ENCODE data around the gene CDC26. TPM values are rescaled to one million over a fixed set of nuclear protein-coding genes. Genes with fewer than 3 reads are reported as not detected.
"Not testable (repeated sequence)": the region's sequence is repeated elsewhere in the genome, so short reads cannot be mapped to it uniquely, and the experiment has no call there.

The CDC26 gene
- total RNA-seq, 1 experiment from 2014 or later, result 76.2 TPM

GRCh38 chr9:113238202-113238858 lies 37.0 kb downstream of the CDC26 start:
- H3K36me3 ChIP-seq, result no peaks in the 10 kb centered on the region
- H3K27me3 ChIP-seq, result no peaks in the 10 kb centered on the region
- DNase-seq, result no peak
- no peak overlapping the region for H3K27ac ChIP-seq
- no peak overlapping the region for H3K4me3 ChIP-seq
- H3K9me3 ChIP-seq (replicated peaks), result no peaks in the 10 kb centered on the region
- no peaks in the 10 kb centered on the region for H3K4me1 ChIP-seq

GRCh38 chr9:113237026-113237425 lies 38.3 kb downstream of the CDC26 start:
- Histone ChIP-seq H3K27me3 (no peaks in the 10 kb centered on the region), H3K4me1 (no peaks in the 10 kb centered on the region), H3K27ac (no peak overlapping the region), H3K4me3 (no peak overlapping the region), H3K36me3 (no peaks in the 10 kb centered on the region), H3K9me3 (replicated peaks) (no peaks in the 10 kb centered on the region)
- DNase-seq, result no peak

DNA sequence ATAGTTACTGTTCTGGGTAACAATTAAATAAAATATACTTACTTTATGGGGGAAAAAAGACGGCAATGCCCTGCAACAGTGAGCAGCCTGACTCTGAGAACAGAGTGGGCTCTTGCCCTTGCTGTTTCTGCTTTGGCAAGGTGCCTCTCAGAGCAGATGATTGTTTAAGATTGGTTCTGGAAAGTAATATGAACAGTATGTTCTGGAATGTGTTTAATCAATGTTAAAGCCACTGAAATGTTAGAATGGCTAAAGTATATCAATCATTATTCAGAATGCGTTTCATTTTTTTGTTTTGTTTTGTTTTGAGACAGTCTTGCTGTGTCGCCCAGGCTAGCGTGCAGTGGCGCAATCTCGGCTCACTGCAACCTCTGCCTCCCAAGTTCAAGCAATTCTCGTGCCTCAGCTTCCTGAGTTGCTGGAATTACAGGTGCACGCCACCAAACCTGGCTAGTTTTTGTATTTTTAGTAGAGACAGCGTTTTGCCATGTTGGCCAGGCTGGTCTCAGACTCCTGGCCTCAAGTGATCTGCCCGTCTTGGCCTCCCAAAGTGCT lies 39.6 kb downstream of the CDC26 start:
- H3K4me1 ChIP-seq; H3K9me3 ChIP-seq (replicated peaks); H3K27me3 ChIP-seq; H3K27ac ChIP-seq; H3K36me3 ChIP-seq; DNase-seq; H3K4me3 ChIP-seq: not testable (repeated sequence)

DNA sequence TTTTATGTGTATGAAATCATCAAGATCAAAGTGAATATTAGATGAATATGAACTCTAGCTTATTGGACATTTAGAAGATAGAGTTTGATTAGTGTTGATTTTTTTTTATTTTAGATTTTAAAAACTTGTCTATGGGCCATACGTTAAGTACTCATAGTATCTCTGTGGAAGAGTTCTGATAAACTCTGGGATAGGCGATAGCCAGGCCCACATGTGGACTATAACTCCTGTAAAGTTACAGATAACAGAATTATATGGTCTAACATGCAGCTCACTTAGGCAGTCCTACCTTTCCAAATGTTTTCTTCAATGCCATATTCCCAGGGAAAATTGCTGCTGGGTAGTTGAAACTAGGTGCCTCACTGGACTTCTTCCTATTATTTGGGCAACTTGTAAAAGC lies 43.7 kb downstream of the CDC26 start:
- Histone ChIP-seq H3K4me1 (no peaks in the 10 kb centered on the region), H3K9me3 (replicated peaks) (no peaks in the 10 kb centered on the region), H3K4me3 (no peak overlapping the region), H3K36me3 (no peaks in the 10 kb centered on the region; the same call in none of the 2 replicates), H3K27me3 (no peaks in the 10 kb centered on the region), H3K27ac (no peak overlapping the region)
- DNase-seq, result no peak

- Histone ChIP-seq H3K27ac (no peak overlapping the region), H3K4me1 (no peaks in the 10 kb centered on the region), H3K4me3 (no peak overlapping the region), H3K27me3 (no peaks in the 10 kb centered on the region), H3K36me3 (peaks cover 8% of the 10 kb centered on the region), H3K9me3 (replicated peaks) (no peaks in the 10 kb centered on the region)
- no peak for DNase-seq
Observed at GRCh38 chr9:113228130-113228665, 47.2 kb downstream of the CDC26 start.

- Histone ChIP-seq H3K4me3 (no peak overlapping the region), H3K9me3 (replicated peaks) (no peaks in the 10 kb centered on the region), H3K27me3 (no peaks in the 10 kb centered on the region), H3K4me1 (no peaks in the 10 kb centered on the region), H3K36me3 (peaks cover 8% of the 10 kb centered on the region), H3K27ac (no peak overlapping the region)
- no peak for DNase-seq
Observed at GRCh38 chr9:113227436-113227835, 47.9 kb downstream of the CDC26 start.

GRCh38 chr9:113223963-113224362 lies 51.4 kb downstream of the CDC26 start:
- no peak overlapping the region for H3K27ac ChIP-seq
- H3K9me3 ChIP-seq (replicated peaks), result no peaks in the 10 kb centered on the region
- no peaks in the 10 kb centered on the region for H3K27me3 ChIP-seq
- peaks cover 9% of the 10 kb centered on the region for H3K4me1 ChIP-seq
- H3K4me3 ChIP-seq, result no peak overlapping the region
- no peak for DNase-seq
- H3K36me3 ChIP-seq, result peaks cover 10% of the 10 kb centered on the region

GRCh38 chr9:113222482-113222841 lies 52.9 kb downstream of the CDC26 start:
- Histone ChIP-seq H3K4me3 (peak overlapping the region; percentile 94), H3K27me3 (no peaks in the 10 kb centered on the region), H3K4me1 (peaks cover 9% of the 10 kb centered on the region), H3K9me3 (replicated peaks) (no peaks in the 10 kb centered on the region), H3K36me3 (peaks cover 11% of the 10 kb centered on the region), H3K27ac (no peak overlapping the region)
- no peak for DNase-seq

DNA sequence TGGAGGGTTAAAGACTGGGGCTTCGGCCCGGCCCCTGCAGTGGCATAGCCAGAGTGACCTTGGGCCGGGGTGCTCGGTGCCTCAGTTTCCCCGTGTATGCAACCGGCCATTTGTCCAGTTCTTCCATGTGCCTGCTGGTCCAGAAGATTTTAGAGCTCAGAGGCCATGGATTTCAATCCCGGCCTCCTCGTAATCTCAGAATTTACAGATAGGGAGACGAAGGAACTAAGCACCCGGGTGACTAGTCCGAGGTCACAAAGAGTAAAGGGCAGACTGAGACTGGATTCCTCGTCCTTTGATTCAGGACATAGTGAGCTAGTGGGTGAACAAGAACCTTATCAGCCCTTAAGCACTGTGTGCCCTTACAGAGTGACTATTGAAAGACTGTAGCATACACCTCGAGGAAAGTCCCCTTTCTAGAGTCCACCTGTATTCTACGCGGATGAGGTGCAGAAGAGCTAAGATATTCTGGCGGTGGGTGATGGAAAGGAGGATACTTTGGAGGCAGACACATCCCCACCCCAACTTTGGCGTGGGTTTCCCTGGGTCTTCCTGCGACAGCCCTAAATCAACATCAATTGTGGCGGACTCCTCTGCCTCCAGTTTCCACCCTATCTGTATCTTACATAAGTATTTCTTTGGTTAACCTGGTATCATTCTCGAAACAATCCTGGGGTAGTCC lies 53.4 kb downstream of the CDC26 start:
- Histone ChIP-seq H3K27me3 (no peaks in the 10 kb centered on the region), H3K9me3 (replicated peaks) (no peaks in the 10 kb centered on the region), H3K27ac (peak overlapping the region; percentile 62; the same call in 1 of the 2 replicates), H3K36me3 (peaks cover 11% of the 10 kb centered on the region), H3K4me1 (peaks cover 9% of the 10 kb centered on the region), H3K4me3 (peak overlapping the region; percentile 94)
- no peak for DNase-seq

DNA sequence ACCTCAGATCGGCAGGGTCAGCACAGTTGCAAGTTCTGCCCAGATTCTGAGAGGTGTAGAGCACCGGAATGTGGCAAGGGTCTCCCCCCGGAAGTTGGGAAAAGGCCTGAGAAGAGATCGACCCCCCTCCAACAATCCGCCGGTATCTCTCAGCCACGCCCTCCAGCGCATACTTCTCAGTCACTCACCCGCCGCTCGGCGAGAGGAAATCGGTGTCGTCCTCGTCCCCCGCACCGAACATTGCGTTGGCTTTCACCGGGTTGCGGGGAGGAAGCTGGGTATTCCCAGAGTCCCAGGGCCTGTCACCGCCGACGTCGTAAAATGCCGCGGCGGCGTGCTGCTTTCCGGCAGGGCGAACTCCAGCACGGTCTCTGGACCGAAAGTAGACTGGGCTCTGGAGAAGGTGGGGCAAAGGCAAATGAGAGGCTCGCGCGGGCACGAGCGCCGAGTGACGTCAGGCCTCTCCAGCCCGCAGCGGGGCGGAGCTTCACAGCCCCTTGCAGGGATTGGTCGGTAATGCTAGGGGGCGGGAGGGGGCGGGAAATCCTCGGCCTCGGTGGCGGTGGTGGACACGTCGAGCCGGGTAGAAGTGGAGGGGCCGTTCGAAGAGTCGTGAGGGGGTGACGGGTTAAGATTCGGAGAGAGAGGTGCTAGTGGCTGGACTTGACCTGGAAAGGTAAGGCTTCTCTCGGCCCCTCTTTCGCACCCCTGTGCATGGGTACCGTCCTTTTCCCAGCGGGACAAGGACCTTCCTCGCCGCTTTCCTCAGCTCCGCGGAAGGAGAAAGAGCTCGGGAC lies 54.2 kb downstream of the CDC26 start, which contains the start of the genes FKBP15 and SLC31A1:
Gene FKBP15 (minus strand): TSS at position 275 of the 797 bp plus-strand sequence. CDS start 34 bp downstream, at position 241.
Gene SLC31A1 (plus strand): TSS at position 542 of the 797 bp plus-strand sequence. CDS start 34,605 bp downstream, outside the sequence.
- peak; percentile 99 for DNase-seq
- H3K27me3 ChIP-seq, result no peaks in the 10 kb centered on the region
- H3K4me3 ChIP-seq, result peak within 1 kb of the TSS; percentile 94
- peak within 1 kb of the TSS; percentile 62 for H3K27ac ChIP-seq
- peaks cover 11% of the 10 kb centered on the region; the same call in 1 of the 2 replicates for H3K36me3 ChIP-seq
- peaks cover 9% of the 10 kb centered on the region for H3K4me1 ChIP-seq
- no peaks in the 10 kb centered on the region for H3K9me3 ChIP-seq (replicated peaks)

GRCh38 chr9:113220467-113221002 lies 54.8 kb downstream of the CDC26 start:
- Histone ChIP-seq H3K4me1 (peaks cover 9% of the 10 kb centered on the region), H3K36me3 (peaks cover 11% of the 10 kb centered on the region; the same call in 1 of the 2 replicates), H3K9me3 (replicated peaks) (no peaks in the 10 kb centered on the region), H3K27ac (peak overlapping the region; percentile 62), H3K27me3 (no peaks in the 10 kb centered on the region), H3K4me3 (peak overlapping the region; percentile 94)
- no peak for DNase-seq

- no peak for DNase-seq
- Histone ChIP-seq H3K27me3 (no peaks in the 10 kb centered on the region), H3K36me3 (peaks cover 7% of the 10 kb centered on the region; the same call in 1 of the 2 replicates), H3K4me1 (peaks cover 9% of the 10 kb centered on the region), H3K27ac (no peak overlapping the region), H3K9me3 (replicated peaks) (no peaks in the 10 kb centered on the region), H3K4me3 (peak overlapping the region; percentile 94)
Observed at GRCh38 chr9:113219969-113220368, 55.4 kb downstream of the CDC26 start.

DNA sequence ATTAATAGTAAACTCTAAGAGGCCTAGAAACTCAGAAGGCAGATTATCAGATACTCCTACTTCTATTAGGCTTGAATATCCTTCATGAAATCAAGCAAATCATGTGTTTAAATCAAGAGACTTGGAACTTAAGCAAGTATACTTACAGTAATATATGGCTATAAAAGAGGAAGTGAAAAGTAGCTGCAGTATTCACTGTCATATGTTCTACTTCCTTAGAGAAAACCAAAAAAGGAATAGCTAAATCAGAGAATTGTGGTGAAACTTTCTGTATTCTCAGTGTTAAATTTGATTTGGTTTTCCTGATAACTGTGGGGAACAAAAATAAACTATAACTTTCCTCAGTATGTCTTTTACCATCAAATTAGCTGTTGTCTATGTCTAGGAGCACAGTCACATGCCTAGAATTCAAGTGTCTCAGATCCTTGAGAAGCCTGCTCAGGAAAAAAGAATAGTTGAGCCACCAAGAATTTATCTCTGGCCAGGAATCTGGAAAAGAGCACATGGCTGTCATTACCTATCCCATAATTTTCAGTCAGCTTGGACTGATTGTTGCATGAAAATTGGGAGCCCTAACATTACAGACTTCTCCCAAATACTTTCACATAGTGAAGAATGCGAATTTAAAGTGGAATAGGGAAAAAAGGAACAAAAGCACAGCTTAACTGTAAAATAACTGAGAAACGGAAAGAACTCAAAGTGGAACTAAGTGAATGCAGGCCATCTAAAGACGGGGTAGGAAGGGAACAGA lies 56.0 kb downstream of the CDC26 start:
- no peak overlapping the region for H3K4me3 ChIP-seq
- H3K36me3 ChIP-seq, result peaks cover 7% of the 10 kb centered on the region; the same call in 1 of the 2 replicates
- H3K27ac ChIP-seq, result no peak overlapping the region
- no peaks in the 10 kb centered on the region for H3K27me3 ChIP-seq
- peaks cover 9% of the 10 kb centered on the region for H3K4me1 ChIP-seq
- DNase-seq, result no peak
- H3K9me3 ChIP-seq (replicated peaks), result no peaks in the 10 kb centered on the region
